ENCODE results near the gene ZBP1. TPM values are rescaled to one million over a fixed set of nuclear protein-coding genes. Genes with fewer than 3 reads are reported as not detected.

The ZBP1 gene
- total RNA-seq, 1 donor from 2014 or later: 17.8 TPM

DNA sequence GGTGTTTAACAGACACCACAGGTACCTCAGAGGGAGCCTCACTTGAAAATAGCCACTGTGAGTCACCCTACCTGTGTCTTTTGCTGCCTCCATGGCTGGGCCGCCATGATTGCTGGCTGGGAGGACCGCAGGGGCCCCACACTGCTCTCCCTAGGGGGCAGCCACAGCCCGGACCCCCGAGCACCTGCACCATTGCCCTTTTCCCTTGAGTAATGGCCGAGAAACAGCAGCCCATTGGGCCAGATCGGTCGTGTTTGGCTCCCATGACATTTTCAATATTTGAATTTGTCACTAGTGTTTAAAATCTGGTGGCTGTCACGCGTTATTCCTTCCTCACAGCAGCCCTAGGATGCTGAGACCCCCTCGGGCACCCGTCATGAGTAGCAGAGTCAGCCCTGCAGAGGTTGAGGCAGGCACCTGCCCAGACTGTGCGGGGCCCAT lies 6.7 kb downstream of the ZBP1 start:
- CTCF ChIA-PET: no interaction called here
- H3K36me3 Mint-ChIP-seq (ENCODE audit: low read depth): peaks cover 65% of the 10 kb centered on the region

DNA sequence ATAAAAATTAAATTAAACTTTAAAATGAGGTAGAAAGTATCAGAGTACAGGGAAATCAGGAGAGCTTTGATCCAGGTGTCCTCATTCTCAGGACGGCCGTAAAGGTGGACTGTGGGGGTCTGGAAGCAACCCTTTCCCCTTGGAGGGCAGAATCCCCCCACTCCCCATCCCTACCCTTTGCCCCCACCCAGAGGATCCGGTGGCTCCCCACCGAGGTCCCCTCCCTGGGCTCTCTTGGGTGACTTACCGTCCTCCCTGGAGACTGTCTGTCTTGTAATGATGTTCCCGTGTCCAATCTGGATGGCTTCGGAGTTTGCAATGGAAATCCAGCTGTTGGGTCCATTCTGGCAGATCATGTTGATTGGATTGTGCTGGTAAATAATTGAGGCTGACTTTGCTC lies 7.3 kb downstream of the ZBP1 start:
- TF ChIP-seq, protein P1, sequence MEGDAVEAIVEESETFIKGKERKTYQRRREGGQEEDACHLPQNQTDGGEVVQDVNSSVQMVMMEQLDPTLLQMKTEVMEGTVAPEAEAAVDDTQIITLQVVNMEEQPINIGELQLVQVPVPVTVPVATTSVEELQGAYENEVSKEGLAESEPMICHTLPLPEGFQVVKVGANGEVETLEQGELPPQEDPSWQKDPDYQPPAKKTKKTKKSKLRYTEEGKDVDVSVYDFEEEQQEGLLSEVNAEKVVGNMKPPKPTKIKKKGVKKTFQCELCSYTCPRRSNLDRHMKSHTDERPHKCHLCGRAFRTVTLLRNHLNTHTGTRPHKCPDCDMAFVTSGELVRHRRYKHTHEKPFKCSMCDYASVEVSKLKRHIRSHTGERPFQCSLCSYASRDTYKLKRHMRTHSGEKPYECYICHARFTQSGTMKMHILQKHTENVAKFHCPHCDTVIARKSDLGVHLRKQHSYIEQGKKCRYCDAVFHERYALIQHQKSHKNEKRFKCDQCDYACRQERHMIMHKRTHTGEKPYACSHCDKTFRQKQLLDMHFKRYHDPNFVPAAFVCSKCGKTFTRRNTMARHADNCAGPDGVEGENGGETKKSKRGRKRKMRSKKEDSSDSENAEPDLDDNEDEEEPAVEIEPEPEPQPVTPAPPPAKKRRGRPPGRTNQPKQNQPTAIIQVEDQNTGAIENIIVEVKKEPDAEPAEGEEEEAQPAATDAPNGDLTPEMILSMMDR (IDR thresholded peaks at IDR 0.05): no peak
- ChIA-PET CTCF (no interaction called here), POLR2A (interaction anchor here (1.3 kb wide), 1 partner anchor 17 kb away, joined by 3 read pairs; no protein-coding TSS in a partner anchor)
- Mint-ChIP-seq H3K27me3 (no peaks in the 10 kb centered on the region), H3K27ac (no peak overlapping the region), H3K36me3 (ENCODE audit: low read depth) (peaks cover 71% of the 10 kb centered on the region), H3K4me1 (peaks cover 31% of the 10 kb centered on the region), H3K9me3 (no peaks in the 10 kb centered on the region), H3K4me3 (no peak overlapping the region)
- DNase-seq (no peak), ATAC-seq (ENCODE audit: low read depth) (no peak)
- intact Hi-C loops (cut with micrococcal nuclease): loop anchor here (10.0 kb wide), 1 partner anchor 1392 kb away; the partner anchor contains the start of gene CTSZ

More for the DNA sequence above, 6.7 kb downstream of the ZBP1 start:
- Mint-ChIP-seq H3K4me1 (peaks cover 37% of the 10 kb centered on the region), H3K4me3 (no peak overlapping the region), H3K27ac (no peak overlapping the region), H3K27me3 (no peaks in the 10 kb centered on the region), H3K9me3 (no peaks in the 10 kb centered on the region)
- ATAC-seq (ENCODE audit: low read depth) (no peak), DNase-seq (no peak)
- POLR2A ChIA-PET: interaction anchor here (1.3 kb wide), 1 partner anchor 17 kb away, joined by 3 read pairs; no protein-coding TSS in a partner anchor
- TF ChIP-seq, protein P1 (IDR thresholded peaks at IDR 0.05): no peak
- intact Hi-C loops (cut with micrococcal nuclease): loop anchor here (10.0 kb wide), 1 partner anchor 1391 kb away; the partner anchor contains the start of gene CTSZ

DNA sequence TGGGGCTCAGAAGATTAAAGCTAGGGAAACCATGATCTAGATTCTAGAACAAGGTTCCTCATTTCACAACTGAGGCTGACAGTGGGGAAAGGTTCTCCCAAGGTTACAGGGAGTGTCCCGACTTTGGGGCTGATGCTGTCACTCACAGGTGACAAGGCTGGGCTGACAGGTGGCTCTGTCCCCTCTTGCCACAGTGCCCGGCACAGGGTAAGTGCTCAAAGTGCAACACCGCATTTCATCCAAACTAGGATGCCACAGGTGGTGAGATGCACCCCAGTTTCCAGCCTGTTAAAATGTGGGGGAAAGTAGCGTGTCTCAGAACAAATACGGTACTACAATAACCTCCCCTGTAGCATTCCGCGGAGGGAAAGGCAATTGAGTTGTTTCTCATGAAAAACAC lies 7.8 kb downstream of the ZBP1 start:
- DNase-seq: no peak
- Mint-ChIP-seq H3K4me1 (peaks cover 26% of the 10 kb centered on the region), H3K36me3 (ENCODE audit: low read depth) (peaks cover 75% of the 10 kb centered on the region)

DNA sequence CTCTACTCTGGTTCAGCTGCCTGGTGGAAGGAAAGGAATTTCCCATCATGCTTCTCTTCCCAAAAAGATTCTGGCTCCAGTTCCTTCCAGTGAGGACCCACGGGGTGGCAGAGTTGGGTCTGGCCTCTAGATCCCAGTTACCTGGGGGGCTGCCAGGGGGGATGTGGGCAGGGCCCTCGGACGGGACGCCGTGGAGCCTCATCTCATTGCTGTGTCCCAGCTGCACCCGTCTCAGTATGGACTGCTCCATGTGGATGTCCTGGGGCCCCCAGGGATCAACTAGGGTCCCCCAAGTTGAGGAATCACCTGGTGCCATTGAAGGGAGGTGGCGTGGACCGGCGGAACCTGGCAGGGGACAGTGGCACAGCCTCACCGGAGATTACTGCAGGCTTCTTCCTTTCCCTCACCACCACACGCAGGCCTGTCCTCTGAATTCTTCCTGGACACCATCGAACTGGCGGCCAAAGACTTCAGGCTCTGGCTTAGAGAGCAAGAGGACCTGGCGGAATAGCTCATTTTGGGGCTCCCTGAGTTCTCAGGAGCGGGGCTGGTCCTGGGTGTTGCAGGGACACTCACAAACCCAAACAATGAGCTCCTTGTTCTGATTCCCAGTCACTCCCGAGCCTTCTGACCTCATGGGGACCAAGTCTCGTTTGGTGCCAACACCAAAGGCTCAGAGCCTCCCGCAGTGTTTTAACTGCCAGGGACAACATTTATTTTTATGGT lies 8.5 kb downstream of the ZBP1 start:
- intact Hi-C loops (cut with micrococcal nuclease): loop anchor here (10.0 kb wide), 1 partner anchor 1393 kb away; the partner anchor contains the start of gene CTSZ
- ChIA-PET POLR2A (interaction anchor here (0.6 kb wide), 1 partner anchor 1088 kb away, joined by 6 read pairs; no protein-coding TSS in a partner anchor), CTCF (no interaction called here)
- peaks cover 74% of the 10 kb centered on the region for H3K36me3 Mint-ChIP-seq (ENCODE audit: low read depth)
- peaks cover 19% of the 10 kb centered on the region for H3K4me1 Mint-ChIP-seq
- no peaks in the 10 kb centered on the region for H3K27me3 Mint-ChIP-seq
- DNase-seq: no peak
- ATAC-seq (ENCODE audit: low read depth): no peak
- no peaks in the 10 kb centered on the region for H3K9me3 Mint-ChIP-seq
- TF ChIP-seq, protein P1 (IDR thresholded peaks at IDR 0.05): no peak
- no peak overlapping the region for H3K27ac Mint-ChIP-seq
- no peak overlapping the region for H3K4me3 Mint-ChIP-seq

More for the DNA sequence above, 7.8 kb downstream of the ZBP1 start:
- no peak for ATAC-seq (ENCODE audit: low read depth)
- POLR2A ChIA-PET: no interaction called here
- intact Hi-C loops (cut with micrococcal nuclease): loop anchor here (10.0 kb wide), 1 partner anchor 1392 kb away; the partner anchor contains the start of gene CTSZ
- Mint-ChIP-seq H3K27ac (no peak overlapping the region), H3K27me3 (no peaks in the 10 kb centered on the region), H3K9me3 (no peaks in the 10 kb centered on the region), H3K4me3 (no peak overlapping the region)
- CTCF ChIA-PET: no interaction called here
- TF ChIP-seq, protein P1 (IDR thresholded peaks at IDR 0.05): no peak

Data from activated B cell treated with CpG ODN at 0.5 μM for 24 hours (primary cell).